ENCODE data around the gene DCXR.

The DCXR gene

GRCh38 chr17:81993729-81994592, 43.5 kb downstream of the DCXR start:
- intact Hi-C loops (cut with DNase I): no loop called here
- peak in 10 of 42 donors; percentile 24 to 56 (median 36) for DNase-seq

GRCh38 chr17:81992306-81993102, 45.0 kb downstream of the DCXR start:
- no peak for DNase-seq
- intact Hi-C loops (cut with DNase I): no loop called here

- intact Hi-C loops (cut with DNase I): no loop called here
- DNase-seq: peak in 41 of 42 donors; percentile 38 to 85 (median 67)
Observed at GRCh38 chr17:81991684-81992305, 45.7 kb downstream of the DCXR start.

- intact Hi-C loops (cut with DNase I): no loop called here
- no peak for DNase-seq
Observed at GRCh38 chr17:81990836-81991683, 46.4 kb downstream of the DCXR start.

DNA sequence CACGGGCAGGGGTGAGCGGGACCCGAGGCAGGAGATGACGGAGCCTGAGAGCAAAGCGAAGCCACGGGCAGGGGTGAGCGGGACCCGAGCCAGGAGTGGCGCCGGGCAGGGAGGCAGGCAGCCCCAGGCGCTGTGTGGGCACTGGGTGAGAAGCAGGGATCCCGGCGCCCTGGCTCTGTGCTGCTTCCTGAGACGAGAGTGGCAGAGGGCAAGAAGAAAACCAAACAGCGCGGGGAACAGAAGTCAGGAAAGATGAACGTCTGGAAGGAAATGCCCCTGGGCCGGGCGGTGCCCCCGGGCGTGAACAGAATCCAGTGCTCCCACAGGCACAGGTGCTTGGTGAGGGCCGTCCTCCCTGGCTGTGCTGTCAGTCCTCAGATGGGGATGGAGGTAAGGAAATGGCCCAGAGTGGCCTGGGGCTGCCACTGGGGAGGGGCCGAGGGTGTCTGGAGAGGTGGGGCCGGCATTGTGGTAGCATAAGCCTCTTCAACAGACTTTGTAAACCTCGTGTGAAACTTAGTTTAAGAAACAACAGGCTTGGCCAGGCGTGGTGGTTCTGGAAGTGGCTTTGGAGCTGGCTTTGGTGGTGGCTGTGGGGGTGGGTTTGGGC, 50.2 kb downstream of the DCXR start:
- DNase-seq: no peak
- intact Hi-C loops (cut with DNase I): no loop called here

DNA sequence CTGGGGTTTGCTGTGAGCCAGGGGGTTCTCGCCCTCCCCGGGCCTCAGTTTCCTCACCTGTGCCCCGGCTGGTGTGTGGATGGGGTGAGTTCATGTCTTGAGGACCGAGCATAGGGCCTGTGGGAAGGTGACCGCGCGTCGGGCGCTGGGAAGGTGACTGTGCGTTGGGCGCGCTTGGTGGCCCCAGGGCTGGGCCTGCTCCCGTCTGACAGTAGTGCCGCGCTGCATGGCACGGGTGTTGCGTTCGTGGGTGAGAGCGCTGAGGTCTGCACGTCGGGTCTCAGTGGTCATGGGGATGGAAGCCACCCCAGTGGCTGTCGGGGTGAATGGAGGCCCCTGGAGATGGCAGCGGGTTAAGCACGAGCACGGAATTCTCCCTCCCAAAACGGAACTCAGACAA, 50.9 kb downstream of the DCXR start:
- intact Hi-C loops (cut with DNase I): no loop called here
- no peak for DNase-seq

Data from head of caudate nucleus (tissue), 42 donors.